ENCODE measurements around the gene DCC. TPM values are rescaled to one million over a fixed set of nuclear protein-coding genes. Genes with fewer than 3 reads are reported as not detected.

DCC gene
- total and polyA plus RNA-seq, 9 of the 15 experiments (the other 6 are each of a cell fraction or from before 2014, with no cell fraction given), result not detected

- Histone ChIP-seq H3K4me1 (replicated peaks in 1 of 2; ENCODE audit: control insufficient read depth in 2 of 2, insufficient read depth in 2 of 2, low read length in 2 of 2) (no peaks in the 10 kb centered on the region), H3K9ac (ENCODE audit: insufficient read depth in 1 of 2, low read depth in 2 of 2, low read length in 2 of 2) (no peak overlapping the region), H3K4me3 (no peak overlapping the region), H3K27ac (ENCODE audit: extremely low read depth, low read depth, low read length) (no peak overlapping the region), H3K36me3 (ENCODE audit: control insufficient read depth, insufficient read depth, low read length) (no peaks in the 10 kb centered on the region), H3K4me2 (ENCODE audit: insufficient read depth, low read length) (no peak overlapping the region), H3K27me3 (ENCODE audit: control insufficient read depth in 2 of 2, insufficient read depth in 2 of 2, low read length in 2 of 2) (no peaks in the 10 kb centered on the region), H4K20me1 (replicated peaks; ENCODE audit: control insufficient read depth, insufficient read depth, low read length) (no peaks in the 10 kb centered on the region), H2AFZ (ENCODE audit: low read depth, low read length) (no peak overlapping the region), H3K9me1 (ENCODE audit: control insufficient read depth, insufficient read depth, low read length) (no peaks in the 10 kb centered on the region), H3K79me2 (ENCODE audit: control insufficient read depth, insufficient read depth, low read length) (no peaks in the 10 kb centered on the region), H3K9me3 (replicated peaks; ENCODE audit: control insufficient read depth, insufficient read depth, low read depth, low read length) (no peaks in the 10 kb centered on the region)
- ChIA-PET CTCF (ENCODE audit: low intra/inter-chr PET ratio) (no interaction called here), POLR2A (interaction anchor here (0.6 kb wide), 1 partner anchor 1443 kb away, joined by 3 read pairs; no protein-coding TSS in a partner anchor)
- DNase-seq (ENCODE audit: extremely low read depth in 1 of 4, low spot score in 3 of 4), result no peak
- no peak for ATAC-seq
- WGBS (ENCODE audit: insufficient coverage, low coverage, missing lambda C conversion rate), result 0% methylated on average over 4 of the region's 4 CpGs
- in situ Hi-C loops (cut with MboI) (no loop called here), intact Hi-C loops (cut with micrococcal nuclease) (no loop called here)
- no peak for FAIRE-seq
- no TSS peak for BruUV-seq (replicated peaks)
- TF ChIP-seq CREM (IDR thresholded peaks at IDR 0.05; ENCODE audit: low read depth) (no peak), MEF2A (IDR thresholded peaks at IDR 0.05; ENCODE audit: control insufficient read depth, low read depth, low read length) (no peak), ZNF408 (CRISPR knock-in tag; IDR thresholded peaks at IDR 0.05; ENCODE audit: low read depth) (no peak), TAF9B (IDR thresholded peaks at IDR 0.05; ENCODE audit: partially characterized antibody) (no peak), TAL1 (IDR thresholded peaks at IDR 0.05) (no peak), ZFPM2 (CRISPR knock-in tag; IDR thresholded peaks at IDR 0.05) (no peak), SPI1 (IDR thresholded peaks at IDR 0.05; ENCODE audit: borderline replicate concordance, low read depth, low read length) (no peak), NFIX (CRISPR knock-in tag; IDR thresholded peaks at IDR 0.05; ENCODE audit: low read depth) (no peak), ZBTB1 (CRISPR knock-in tag; IDR thresholded peaks at IDR 0.05; ENCODE audit: borderline replicate concordance, low read depth) (no peak), ZNF165 (CRISPR knock-in tag; IDR thresholded peaks at IDR 0.05; ENCODE audit: borderline replicate concordance) (no peak), PCBP1 (IDR thresholded peaks at IDR 0.05; ENCODE audit: low read depth, low read length, poor library complexity, severe bottlenecking) (no peak), ASH1L (IDR thresholded peaks at IDR 0.05; ENCODE audit: borderline replicate concordance, low read depth, partially characterized antibody) (no peak), MCM7 (IDR thresholded peaks at IDR 0.05) (no peak), NCOA2 (IDR thresholded peaks at IDR 0.05; ENCODE audit: partially characterized antibody in 2 of 2) (no peak)
Observed at GRCh38 chr18:52544086-52544485, 204.1 kb downstream of the DCC start.

Data from K562 (cell line).